Stimulated activated CD4-positive, alpha-beta T cell treated with anti-CD3 and anti-CD28 coated beads, TNF-alpha, amount 100 ng/mL, for 24 hours (primary cell): ENCODE results near the gene MTMR10.

ENCODE experiments used
- DNase-seq, 3 experiments: peaks; one replicate each; pipeline ENCODE4 v3.0.0-alpha.2; 2020; ENCODE audit warnings: low read depth in 3 of 3

The MTMR10 gene

DNA sequence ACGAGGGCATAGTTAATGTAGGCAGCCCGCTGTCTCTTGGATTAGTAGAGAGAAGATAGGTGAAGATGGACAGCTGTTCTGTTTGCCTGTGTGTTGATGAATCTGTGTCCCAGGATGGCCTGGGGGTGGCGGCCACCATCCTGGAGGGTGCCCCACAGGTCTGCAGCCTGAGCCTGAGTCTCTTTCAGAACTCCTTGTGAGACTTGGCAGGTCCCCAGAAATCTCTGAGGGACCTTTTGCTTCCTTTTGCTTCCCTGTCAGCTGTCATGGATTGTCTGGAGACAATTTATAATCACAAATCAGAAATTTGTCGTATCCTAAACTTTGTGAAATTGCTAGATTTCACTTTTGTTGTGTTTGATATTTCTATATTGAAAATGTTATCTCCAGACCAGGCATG is 70.3 kb downstream of the MTMR10 start:
- no peak for DNase-seq

DNA sequence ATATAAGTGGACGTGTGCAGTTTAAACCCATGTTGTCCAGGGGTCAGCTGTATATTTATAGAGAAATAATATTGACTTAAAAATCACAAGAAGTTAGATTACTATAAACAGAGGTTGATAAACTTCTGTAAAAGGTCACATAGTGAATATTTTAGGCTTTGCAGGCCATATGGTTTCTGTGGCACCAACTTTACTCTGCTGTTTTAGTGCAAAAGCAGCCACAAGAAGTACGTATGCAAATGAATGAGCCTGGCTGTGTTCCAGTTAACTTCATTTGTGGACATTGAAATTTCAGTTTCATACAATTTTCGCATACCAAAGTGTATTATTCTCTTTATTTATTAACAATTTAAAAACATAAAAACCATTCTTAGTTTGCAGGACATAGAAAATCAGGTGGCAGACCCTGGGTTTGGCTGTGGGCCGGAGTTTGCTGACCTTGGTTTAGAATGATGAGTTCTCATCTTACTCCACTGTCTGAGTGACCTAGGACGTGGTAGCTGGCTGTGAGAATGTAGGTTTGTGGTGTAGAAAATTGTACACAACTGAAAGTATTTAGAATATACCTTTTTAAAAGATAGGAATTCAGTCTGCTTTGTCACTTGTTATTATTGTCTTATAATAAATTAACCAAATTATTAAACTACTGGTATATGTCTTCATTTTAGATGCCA is 71.4 kb downstream of the MTMR10 start:
- no peak for DNase-seq

- no peak for DNase-seq
Observed at GRCh38 chr15:30918366-30918765, 73.1 kb downstream of the MTMR10 start.

DNA sequence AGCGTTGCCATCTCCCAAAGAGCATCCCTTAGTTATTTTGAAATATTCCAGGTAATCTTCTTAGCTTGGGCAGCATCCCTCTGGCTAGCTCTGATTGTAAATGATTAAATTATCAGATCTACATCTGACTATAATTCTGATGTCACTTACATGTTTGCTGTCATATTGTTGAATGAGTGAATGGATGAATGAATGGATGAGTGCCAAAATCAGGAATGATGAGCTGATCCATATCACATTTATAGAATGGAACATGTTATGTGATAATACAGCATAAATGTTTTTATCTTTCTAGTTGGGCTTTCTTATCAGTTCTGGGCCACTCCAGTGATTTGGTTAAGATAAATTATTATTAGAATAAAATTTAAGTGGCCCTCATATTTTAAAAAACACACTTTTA is 73.8 kb downstream of the MTMR10 start:
- no peak for DNase-seq

GRCh38 chr15:30917013-30917412 is 74.4 kb downstream of the MTMR10 start:
- no peak for DNase-seq

GRCh38 chr15:30913761-30914160 is 77.7 kb downstream of the MTMR10 start:
- no peak for DNase-seq

DNA sequence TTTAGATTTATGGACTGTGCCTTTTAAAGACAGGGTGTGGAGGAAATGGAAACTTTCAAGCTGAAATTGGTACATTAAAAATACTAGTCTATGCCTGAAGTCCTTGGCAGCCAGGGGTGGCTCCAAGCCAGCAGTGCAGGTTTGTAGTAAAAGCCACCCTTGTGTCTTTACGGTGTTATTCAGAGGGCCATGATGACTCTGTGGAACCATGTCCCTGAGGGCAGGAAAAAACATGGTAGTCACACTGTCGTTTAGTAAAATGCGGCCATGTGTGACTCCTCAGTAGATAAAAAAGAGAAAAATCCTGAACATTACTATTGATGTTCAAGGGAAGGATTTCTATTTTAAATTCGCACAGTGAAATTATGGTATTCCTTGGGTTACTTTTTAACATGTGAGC is 85.1 kb downstream of the MTMR10 start:
- DNase-seq: no peak

DNA sequence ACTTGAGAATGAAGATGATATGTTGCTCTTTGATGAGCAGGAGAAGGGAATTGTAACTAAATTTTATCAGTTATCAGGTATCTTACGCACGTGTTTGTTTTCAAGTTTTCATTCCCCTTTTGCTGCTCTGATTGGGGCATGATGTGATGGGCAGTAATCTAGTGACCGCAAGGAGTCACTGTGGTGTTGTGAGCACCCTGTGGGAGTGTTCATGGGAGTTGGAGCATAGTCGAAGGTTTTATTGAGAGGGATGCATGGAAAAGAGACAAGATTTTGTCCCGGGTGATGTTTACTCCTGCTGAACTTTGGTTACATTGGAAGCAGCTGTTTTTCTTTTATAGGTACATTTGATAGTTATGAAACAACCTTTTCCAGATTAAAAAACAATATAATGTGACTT is 85.6 kb downstream of the MTMR10 start:
- no peak for DNase-seq

DNA sequence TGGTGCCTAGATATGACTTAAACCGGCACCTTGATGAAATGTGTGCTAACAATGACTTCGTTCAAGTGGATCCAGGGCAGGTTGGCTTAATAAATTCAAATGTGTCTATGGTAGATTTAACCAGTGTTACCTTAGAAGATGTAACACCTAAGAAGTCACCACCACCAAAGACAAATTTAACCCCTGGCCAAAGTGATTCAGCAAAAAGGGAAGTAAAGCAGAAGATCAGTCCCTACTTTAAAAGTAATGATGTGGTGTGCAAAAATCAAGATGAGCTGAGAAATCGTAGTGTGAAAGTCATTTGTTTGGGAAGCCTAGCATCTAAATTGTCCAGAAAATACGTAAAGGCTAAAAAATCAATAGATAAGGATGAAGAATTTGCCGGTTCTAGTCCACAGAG is 86.6 kb downstream of the MTMR10 start:
- no peak for DNase-seq

DNA sequence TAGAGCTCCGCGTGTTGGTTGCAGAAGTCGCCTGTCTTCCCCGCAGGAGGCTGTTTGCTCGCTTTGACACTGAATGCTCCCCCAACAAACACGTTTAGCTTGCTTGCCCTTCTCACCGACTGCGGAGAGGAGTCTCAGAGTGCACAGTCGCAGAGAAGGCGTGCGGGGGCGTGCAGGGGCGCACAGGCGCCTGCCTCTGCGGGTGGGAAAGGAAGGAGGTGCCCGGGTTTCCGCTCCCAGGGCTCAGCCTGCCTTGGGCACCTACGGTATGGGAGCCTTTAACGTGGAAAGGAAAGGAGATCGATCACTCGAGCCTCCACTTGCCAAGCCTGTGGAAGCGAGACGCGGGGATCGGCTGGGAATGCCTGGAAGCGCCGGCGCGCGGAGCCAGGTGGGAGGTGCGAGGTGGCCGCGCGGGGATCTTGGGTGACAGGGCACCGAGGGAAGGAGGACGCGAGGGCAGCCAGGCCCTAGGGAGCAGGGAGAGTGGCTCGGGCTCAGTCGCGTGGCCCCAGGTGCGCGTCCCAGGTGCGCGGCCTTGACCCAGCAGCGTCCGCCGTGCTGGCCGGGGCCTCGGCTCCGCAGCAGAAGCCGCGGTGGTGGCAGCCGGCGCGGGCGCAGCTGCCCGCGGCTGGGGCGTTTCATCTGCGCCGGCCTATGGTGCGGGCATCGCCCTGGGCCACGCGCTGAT is 87.8 kb downstream of the MTMR10 start, which contains the start of gene FAN1:
FAN1 (plus strand) TSS at position 419 of the 691 bp plus-strand sequence. CDS start 749 bp downstream, outside the sequence.
- DNase-seq: peak; percentile 67 to 84 (median 73)

GRCh38 chr15:30901889-30902288 is 89.5 kb downstream of the MTMR10 start:
- no peak for DNase-seq

DNA sequence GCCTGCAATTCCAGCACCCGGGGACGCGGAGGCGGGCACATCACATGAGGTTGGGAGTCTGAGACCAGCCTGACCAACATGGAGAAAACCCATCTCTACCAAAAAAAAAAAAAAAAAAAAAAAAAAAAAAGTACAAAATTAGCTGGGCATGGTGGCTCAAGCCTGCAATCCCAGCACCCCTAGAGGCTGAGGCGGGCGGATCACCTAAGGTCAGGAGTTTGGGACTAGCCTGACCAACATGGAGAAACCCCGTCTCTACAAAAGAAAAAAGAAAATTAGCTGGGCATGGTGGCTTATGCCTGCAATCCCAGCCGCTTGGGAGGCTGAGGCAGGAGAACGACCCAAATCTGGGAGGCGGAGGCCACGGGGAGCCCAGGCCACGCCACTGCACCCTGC is 95.2 kb downstream of the MTMR10 start:
- DNase-seq: no peak

- no peak for DNase-seq
Observed at GRCh38 chr15:30895461-30896210, 95.8 kb downstream of the MTMR10 start.

DNA sequence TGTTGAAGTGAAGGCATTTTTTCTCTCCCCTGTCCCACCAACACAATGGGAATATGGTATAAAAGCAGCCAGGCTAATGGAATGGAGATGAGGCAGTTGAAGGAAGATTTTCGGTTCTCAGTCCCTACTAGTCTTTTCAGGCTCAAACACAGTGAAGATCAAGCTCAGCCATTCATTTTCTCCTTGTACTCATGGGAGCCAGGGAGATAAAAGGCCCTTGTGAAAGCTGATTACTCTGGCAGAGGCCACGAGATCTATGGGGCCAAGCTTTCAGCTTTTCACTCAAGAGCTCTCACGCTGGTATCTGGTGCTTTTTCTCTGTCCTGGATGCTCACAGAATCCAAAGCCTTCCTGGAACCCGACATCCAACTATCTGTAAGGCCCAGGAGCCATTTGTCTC is 102.2 kb downstream of the MTMR10 start:
- no peak for DNase-seq
